Breast epithelium (tissue), 3 donors: ENCODE results near the gene AZGP1.

Source experiments
- POLR2A ChIP-seq: fragments of 450-650 bp; IDR thresholded peaks from one replicate; pipeline ENCODE4 v1.6.1; 2016; ENCODE audit warnings: antibody characterized with exemption, mild to moderate bottlenecking, moderate library complexity
- TF ChIP-seq, protein P1 (sequence below), 3 donors: fragments of 450-650 bp; IDR thresholded peaks; one replicate each; pipeline ENCODE4 v1.5.1; 2016 to 2017; ENCODE audit warnings: antibody characterized with exemption in 3 of 3, mild to moderate bottlenecking in 3 of 3, moderate library complexity in 3 of 3

DNA sequence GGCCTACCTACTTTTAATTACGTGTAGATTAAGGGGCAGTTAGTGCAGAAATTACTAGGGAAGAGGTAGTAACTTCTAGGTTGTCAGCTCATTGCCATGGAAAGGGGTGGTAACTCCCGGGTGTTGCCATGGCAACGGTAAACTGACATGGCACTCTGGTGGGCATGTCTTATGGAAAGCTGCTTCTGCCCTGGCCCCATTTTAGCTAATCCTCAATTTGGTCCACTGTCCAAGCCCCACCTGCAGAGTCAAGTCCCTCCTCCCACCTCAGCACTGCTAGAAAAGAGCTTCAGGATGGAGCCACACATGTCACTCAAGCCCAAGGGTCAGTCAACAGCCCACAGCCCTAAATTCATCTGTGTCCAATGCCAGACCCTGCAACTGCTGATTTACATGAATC, 32.1 kb upstream of the AZGP1 start:
- TF ChIP-seq, protein P1, sequence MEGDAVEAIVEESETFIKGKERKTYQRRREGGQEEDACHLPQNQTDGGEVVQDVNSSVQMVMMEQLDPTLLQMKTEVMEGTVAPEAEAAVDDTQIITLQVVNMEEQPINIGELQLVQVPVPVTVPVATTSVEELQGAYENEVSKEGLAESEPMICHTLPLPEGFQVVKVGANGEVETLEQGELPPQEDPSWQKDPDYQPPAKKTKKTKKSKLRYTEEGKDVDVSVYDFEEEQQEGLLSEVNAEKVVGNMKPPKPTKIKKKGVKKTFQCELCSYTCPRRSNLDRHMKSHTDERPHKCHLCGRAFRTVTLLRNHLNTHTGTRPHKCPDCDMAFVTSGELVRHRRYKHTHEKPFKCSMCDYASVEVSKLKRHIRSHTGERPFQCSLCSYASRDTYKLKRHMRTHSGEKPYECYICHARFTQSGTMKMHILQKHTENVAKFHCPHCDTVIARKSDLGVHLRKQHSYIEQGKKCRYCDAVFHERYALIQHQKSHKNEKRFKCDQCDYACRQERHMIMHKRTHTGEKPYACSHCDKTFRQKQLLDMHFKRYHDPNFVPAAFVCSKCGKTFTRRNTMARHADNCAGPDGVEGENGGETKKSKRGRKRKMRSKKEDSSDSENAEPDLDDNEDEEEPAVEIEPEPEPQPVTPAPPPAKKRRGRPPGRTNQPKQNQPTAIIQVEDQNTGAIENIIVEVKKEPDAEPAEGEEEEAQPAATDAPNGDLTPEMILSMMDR (IDR thresholded peaks at IDR 0.05): no peak
- TF ChIP-seq POLR2A: no peak
